Keratinocyte (primary cell): ENCODE measurements around the gene PCSK6. TPM values are rescaled to one million over a fixed set of nuclear protein-coding genes. Genes with fewer than 3 reads are reported as not detected.

Source experiments
- DNase-seq: peaks from one replicate; pipeline ENCODE4 v3.0.0-alpha.2; 2011; ENCODE audit warnings: low read depth, missing footprints, low spot score
- FAIRE-seq: peaks from 2 replicates; lab custom pipeline; 2011; peaks lifted over from hg19 to GRCh38; lab: Jason Lieb, UNC
- H2AFZ ChIP-seq: 2 replicates; pipeline ENCODE4 v1.6.0; 2012; ENCODE audit warnings: low read length, control low read depth, inconsistent platforms; ENCODE audit not compliant: control insufficient read depth
- H3K27ac ChIP-seq: 2 replicates; pipeline ENCODE4 v1.5.1; 2011; ENCODE audit warnings: low read length; ENCODE audit not compliant: control insufficient read depth, insufficient read depth
- H3K27me3 ChIP-seq: 3 replicates; pipeline ENCODE4 v1.6.0; 2011; ENCODE audit warnings: low read length; ENCODE audit not compliant: control insufficient read depth, insufficient read depth; ENCODE audit errors: extremely low read depth
- H3K36me3 ChIP-seq, 2 experiments: 2 replicates in 1 of 2; 3 replicates in 1 of 2; pipeline ENCODE4 v1.5.1; 2011; ENCODE audit warnings: low read length in 2 of 2, mild to moderate bottlenecking in 1 of 2; ENCODE audit not compliant: control insufficient read depth in 2 of 2, insufficient read depth in 2 of 2; ENCODE audit errors: extremely low read depth in 1 of 2
- H3K4me1 ChIP-seq: 3 replicates; pipeline ENCODE4 v1.5.1; 2011; ENCODE audit warnings: low read length; ENCODE audit not compliant: control insufficient read depth, insufficient read depth; ENCODE audit errors: extremely low read depth
- H3K4me2 ChIP-seq: 3 replicates; pipeline ENCODE4 v1.6.0; 2011; ENCODE audit warnings: low read depth, low read length; ENCODE audit not compliant: control insufficient read depth, insufficient read depth; ENCODE audit errors: extremely low read depth
- H3K4me3 ChIP-seq, 3 experiments: fragments of 200-600 bp in 1 of 3; sonication (generic) in 1 of 3; 2 replicates in 2 of 3; 3 replicates in 1 of 3; pipeline ENCODE4 v1.5.1; 2011 to 2016; ENCODE audit warnings: low read length in 3 of 3, mild to moderate bottlenecking in 3 of 3, control low read depth in 2 of 3, inconsistent platforms in 1 of 3, low read depth in 1 of 3, mixed read lengths in 1 of 3, mixed run types in 1 of 3, moderate library complexity in 1 of 3; ENCODE audit not compliant: control insufficient read depth in 2 of 3, insufficient read depth in 2 of 3; ENCODE audit errors: extremely low read depth in 1 of 3
- H3K79me2 ChIP-seq: 2 replicates; pipeline ENCODE4 v1.6.0; 2012; ENCODE audit warnings: low read length; ENCODE audit not compliant: control insufficient read depth, insufficient read depth
- H3K9ac ChIP-seq: 3 replicates; pipeline ENCODE4 v1.6.0; 2011; ENCODE audit warnings: low read length; ENCODE audit not compliant: control insufficient read depth, insufficient read depth; ENCODE audit errors: extremely low read depth
- H3K9me1 ChIP-seq: 3 replicates; pipeline ENCODE4 v1.6.0; 2011; ENCODE audit warnings: low read length; ENCODE audit not compliant: control insufficient read depth, insufficient read depth; ENCODE audit errors: extremely low read depth
- H3K9me3 ChIP-seq: 2 replicates; pipeline ENCODE4 v1.5.1; 2012; ENCODE audit warnings: low read depth, low read length; ENCODE audit not compliant: control insufficient read depth
- H4K20me1 ChIP-seq: 3 replicates; pipeline ENCODE4 v1.6.0; 2011; ENCODE audit warnings: low read length; ENCODE audit not compliant: control insufficient read depth, insufficient read depth; ENCODE audit errors: extremely low read depth
- EZH2 ChIP-seq: IDR thresholded peaks from one replicate; pipeline ENCODE4 v1.6.1; 2012; ENCODE audit warnings: inconsistent platforms, mild to moderate bottlenecking, low read length, moderate library complexity
- dilution Hi-C: fragments of 300-500 bp; cut with MboI; formaldehyde crosslinking; loops from one replicate; pipeline ENCODE4 v1.7.0; 2020; ENCODE audit warnings: low sequenced_read_pairs; ENCODE audit not compliant: extremely low pct_ligation_motif_present
- polyA plus RNA-seq, 5 experiments: library from polyadenylated mRNA; depleted of rRNA in 3 of 5; stranded (reverse) in 3 of 5; stranded (forward) in 1 of 5; unstranded in 1 of 5; fragments of >200 nt; gene quantifications; 1 replicate in 1 of 5; 2 replicates in 3 of 5; 3 replicates in 1 of 5; pipeline versions ENCODE4 v1.2.1 to v1.2.3, GENCODE V29; 2011 to 2012; ENCODE audit warnings: missing spikeins in 2 of 5, low read depth in 1 of 5, low replicate concordance in 1 of 5
- TF ChIP-seq, protein P1 (sequence below), 3 experiments: IDR thresholded peaks in 1 of 3; conservative IDR thresholded peaks in 1 of 3; optimal IDR thresholded peaks in 1 of 3; 2 replicates in 2 of 3; 3 replicates in 1 of 3; pipeline versions ENCODE3 to v1.5.1; 2011; ENCODE audit warnings: low read length in 3 of 3, mild to moderate bottlenecking in 3 of 3, moderate library complexity in 2 of 3, control low read depth in 1 of 3, inconsistent platforms in 1 of 3; ENCODE audit not compliant: insufficient read depth in 2 of 3; ENCODE audit errors: extremely low read depth in 1 of 3

Gene PCSK6
- polyA plus RNA-seq, 1 donor (not counting 4 experiments of a cell fraction or from before 2014, with no cell fraction given): 3.1 TPM

DNA sequence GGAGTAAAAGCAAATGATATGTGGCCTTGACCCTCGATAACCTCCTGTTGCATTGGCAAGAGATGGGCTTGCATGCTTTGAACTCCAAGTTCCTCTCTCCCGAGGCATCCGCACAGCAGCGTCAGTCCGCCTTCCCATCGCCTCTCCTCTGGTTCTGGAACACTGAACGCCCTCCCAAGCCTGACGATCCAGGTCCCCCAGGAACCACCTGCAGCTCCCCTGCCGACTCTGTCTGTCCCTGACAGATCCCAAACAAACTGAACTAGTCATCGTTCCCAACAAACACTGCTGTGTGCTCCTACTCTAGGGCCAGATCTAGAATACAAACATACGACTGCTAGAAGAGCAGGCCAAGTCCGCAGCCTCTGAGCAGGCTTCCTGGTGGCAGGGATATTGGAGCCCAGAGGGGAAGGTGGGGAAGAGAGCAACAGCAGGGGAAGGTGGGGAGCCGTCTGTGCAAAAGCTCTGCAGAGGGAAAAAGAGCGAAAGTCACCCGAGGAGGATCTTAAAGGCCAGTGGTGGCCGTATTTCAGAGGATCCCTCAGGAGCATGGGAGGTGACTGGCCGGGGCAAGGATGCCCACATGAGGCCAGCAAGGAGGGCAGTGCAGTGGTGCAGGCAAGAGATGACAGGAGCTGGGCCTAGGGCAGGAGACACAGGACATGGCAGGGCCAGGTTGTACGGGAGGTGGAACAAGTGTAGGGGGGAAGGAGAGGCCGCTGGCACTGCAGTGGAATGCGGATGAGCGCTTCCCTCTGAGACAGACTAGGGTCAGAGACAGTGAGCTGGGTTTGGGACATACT is 50.8 kb downstream of the PCSK6 start:
- no peak for FAIRE-seq
- Histone ChIP-seq H4K20me1 (no peaks in the 10 kb centered on the region), H3K27ac (no peak overlapping the region), H3K36me3 (no peaks in the 10 kb centered on the region), H3K9me3 (no peaks in the 10 kb centered on the region), H3K79me2 (no peaks in the 10 kb centered on the region), H3K9ac (no peak overlapping the region), H3K4me2 (no peak overlapping the region), H3K4me1 (peaks cover 18% of the 10 kb centered on the region), H2AFZ (no peak overlapping the region), H3K4me3 (no peak overlapping the region), H3K27me3 (no peaks in the 10 kb centered on the region), H3K9me1 (no peaks in the 10 kb centered on the region)
- no peak for TF ChIP-seq EZH2
- TF ChIP-seq, protein P1, sequence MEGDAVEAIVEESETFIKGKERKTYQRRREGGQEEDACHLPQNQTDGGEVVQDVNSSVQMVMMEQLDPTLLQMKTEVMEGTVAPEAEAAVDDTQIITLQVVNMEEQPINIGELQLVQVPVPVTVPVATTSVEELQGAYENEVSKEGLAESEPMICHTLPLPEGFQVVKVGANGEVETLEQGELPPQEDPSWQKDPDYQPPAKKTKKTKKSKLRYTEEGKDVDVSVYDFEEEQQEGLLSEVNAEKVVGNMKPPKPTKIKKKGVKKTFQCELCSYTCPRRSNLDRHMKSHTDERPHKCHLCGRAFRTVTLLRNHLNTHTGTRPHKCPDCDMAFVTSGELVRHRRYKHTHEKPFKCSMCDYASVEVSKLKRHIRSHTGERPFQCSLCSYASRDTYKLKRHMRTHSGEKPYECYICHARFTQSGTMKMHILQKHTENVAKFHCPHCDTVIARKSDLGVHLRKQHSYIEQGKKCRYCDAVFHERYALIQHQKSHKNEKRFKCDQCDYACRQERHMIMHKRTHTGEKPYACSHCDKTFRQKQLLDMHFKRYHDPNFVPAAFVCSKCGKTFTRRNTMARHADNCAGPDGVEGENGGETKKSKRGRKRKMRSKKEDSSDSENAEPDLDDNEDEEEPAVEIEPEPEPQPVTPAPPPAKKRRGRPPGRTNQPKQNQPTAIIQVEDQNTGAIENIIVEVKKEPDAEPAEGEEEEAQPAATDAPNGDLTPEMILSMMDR (optimal IDR thresholded peaks at IDR 0.05 in 1 of 3, IDR thresholded peaks at IDR 0.05 in 1 of 3, conservative IDR thresholded peaks at IDR 0.05 in 1 of 3; ENCODE audit: extremely low read depth in 1 of 3, insufficient read depth in 2 of 3, low read length in 3 of 3): no peak
- no peak for DNase-seq
- dilution Hi-C loops: no loop called here

DNA sequence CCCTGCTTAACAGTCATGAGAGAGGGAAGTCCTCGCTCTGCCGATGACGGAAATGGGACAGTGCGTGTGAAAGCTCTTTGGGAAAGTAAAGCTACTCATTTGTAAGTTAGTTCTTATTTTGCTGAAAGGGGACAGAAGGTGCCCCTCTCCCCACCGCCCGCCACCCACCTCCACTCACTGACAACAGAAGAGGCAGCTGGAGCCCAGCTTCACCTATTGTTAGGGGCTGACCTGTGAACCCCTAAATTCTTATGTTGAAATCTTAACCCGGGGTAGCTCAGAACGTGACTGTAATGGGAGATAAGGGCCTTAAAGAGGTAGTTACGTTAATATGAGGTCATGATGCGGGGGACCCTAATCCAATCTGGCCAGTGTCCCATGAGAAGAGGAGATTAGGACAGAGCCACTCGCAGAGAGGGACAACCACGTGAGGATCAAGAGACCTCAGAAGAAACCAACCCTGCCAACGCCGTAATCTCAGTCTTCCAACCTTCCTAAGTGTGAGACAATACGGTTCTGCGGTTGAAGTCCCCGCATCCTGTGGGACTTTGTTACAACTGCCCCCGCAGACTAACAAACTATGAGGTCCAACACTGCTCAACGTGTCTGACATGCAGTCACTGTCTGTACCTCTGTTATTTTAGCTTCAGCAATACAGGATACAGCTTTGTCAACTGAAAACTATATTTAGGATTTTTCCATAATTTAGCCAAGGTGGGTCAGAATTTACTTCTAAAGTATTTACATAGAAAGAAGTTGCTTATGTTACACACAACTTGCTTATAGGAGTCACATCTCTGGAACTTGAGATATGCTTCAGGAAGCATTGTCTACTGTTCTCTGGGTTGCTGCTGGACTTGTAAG is 51.7 kb downstream of the PCSK6 start:
- Histone ChIP-seq H3K4me3 (no peak overlapping the region), H4K20me1 (no peaks in the 10 kb centered on the region), H3K9me1 (no peaks in the 10 kb centered on the region), H3K79me2 (no peaks in the 10 kb centered on the region), H3K4me2 (no peak overlapping the region), H3K27me3 (no peaks in the 10 kb centered on the region), H3K36me3 (no peaks in the 10 kb centered on the region), H2AFZ (no peak overlapping the region), H3K27ac (no peak overlapping the region), H3K9me3 (no peaks in the 10 kb centered on the region), H3K9ac (no peak overlapping the region), H3K4me1 (peaks cover 18% of the 10 kb centered on the region)
- DNase-seq (no peak), FAIRE-seq (no peak)
- TF ChIP-seq EZH2: no peak
- TF ChIP-seq, protein P1 (optimal IDR thresholded peaks at IDR 0.05 in 1 of 3, IDR thresholded peaks at IDR 0.05 in 1 of 3, conservative IDR thresholded peaks at IDR 0.05 in 1 of 3; ENCODE audit: extremely low read depth in 1 of 3, insufficient read depth in 2 of 3, low read length in 3 of 3): no peak
- dilution Hi-C loops: no loop called here
